OCI-LY7 (cell line): ENCODE data around the gene OAS2.

Experiments used
- CTCF ChIP-seq: fragments of 200-600 bp; sonication (generic); conservative IDR thresholded peaks from 2 replicates; pipeline ENCODE4 v1.5.1; 2014; ENCODE audit warnings: mild to moderate bottlenecking, antibody characterized with exemption, low read length, moderate library complexity, mixed read lengths
- EZH2phosphoT487 ChIP-seq: fragments of 200-600 bp; sonication (generic); IDR thresholded peaks from 2 replicates; pipeline ENCODE4 v1.6.1; 2018; ENCODE audit warnings: low read depth, borderline replicate concordance, mild to moderate bottlenecking, mixed run types, antibody characterized with exemption, low read length, moderate library complexity, mixed read lengths

GRCh38 chr12:112947761-112948160 is 30.6 kb upstream of the OAS2 start:
- TF ChIP-seq CTCF (no peak), EZH2phosphoT487 (no peak)
